AG04449 (cell line): ENCODE results near the gene RNF6.

Experiments
- CTCF ChIA-PET: fragments of 350-600 bp; formaldehyde crosslinking; extraction: SDS; loops from one replicate; lab custom pipeline; 2021; ENCODE audit warnings: antibody characterized with exemption; lab: Yijun Ruan, JAX
- POLR2A ChIA-PET: fragments of 400-600, 350-600 bp; formaldehyde crosslinking; extraction: SDS; loops from one replicate; lab custom pipeline; 2020; ENCODE audit warnings: antibody characterized with exemption, inconsistent platforms; lab: Yijun Ruan, JAX
- DNase-seq: peaks from one replicate; pipeline ENCODE4 v3.0.0-alpha.2; 2010; ENCODE audit warnings: low read depth, low spot score
- H3K4me3 ChIP-seq: 2 replicates; pipeline ENCODE4 v1.5.1; 2011; ENCODE audit warnings: low read depth, mild to moderate bottlenecking, control low read depth, low read length
- CTCF ChIP-seq: IDR thresholded peaks from one replicate; pipeline ENCODE4 v1.5.1; 2011; ENCODE audit warnings: mild to moderate bottlenecking, moderate library complexity, low read length, control low read depth, inconsistent platforms; ENCODE audit not compliant: insufficient read depth; ENCODE audit errors: missing control alignments

RNF6 gene

GRCh38 chr13:26221721-26222519 lies at the start of gene RNF6:
RNF6 (minus strand) TSS chr13:26222314; CDS start chr13:26219649, 2,665 bp downstream.
- POLR2A ChIA-PET, result interaction anchor here (0.6 to 2.0 kb wide), 11 partner anchors 9 to 275 kb away, joined by 3 to 7 read pairs (median 4); no protein-coding TSS in a partner anchor

DNA sequence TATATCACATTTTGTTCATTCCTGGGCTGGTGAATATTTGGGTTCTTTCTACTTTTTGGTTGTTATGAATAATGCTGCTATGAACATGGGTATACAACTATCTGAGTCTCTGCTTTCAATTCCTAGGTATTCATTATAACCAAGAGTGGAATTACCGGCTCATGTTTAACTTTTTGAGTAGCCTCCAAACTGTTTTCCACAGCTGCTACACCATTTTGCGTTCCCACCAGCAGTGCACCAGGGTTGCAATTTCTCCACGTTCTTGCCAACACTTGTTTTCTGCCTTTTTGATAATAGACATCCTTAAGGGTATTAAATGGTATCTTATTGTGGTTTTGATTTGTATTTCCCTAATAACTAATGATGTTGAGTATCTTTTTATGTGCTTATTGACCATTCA lies 48.6 kb upstream of the RNF6 start:
- POLR2A ChIA-PET, result no interaction called here

More at GRCh38 chr13:26221721-26222519, at the start of gene RNF6:
- H3K4me3 ChIP-seq, result peak within 1 kb of the TSS; percentile 90
- CTCF ChIA-PET, result interaction anchor here (1.1 to 2.5 kb wide), 6 partner anchors 14 to 476 kb away, joined by 3 to 10 read pairs (median 3); no protein-coding TSS in a partner anchor
- peak; percentile 96 for DNase-seq
- TF ChIP-seq CTCF, result no peak

DNA sequence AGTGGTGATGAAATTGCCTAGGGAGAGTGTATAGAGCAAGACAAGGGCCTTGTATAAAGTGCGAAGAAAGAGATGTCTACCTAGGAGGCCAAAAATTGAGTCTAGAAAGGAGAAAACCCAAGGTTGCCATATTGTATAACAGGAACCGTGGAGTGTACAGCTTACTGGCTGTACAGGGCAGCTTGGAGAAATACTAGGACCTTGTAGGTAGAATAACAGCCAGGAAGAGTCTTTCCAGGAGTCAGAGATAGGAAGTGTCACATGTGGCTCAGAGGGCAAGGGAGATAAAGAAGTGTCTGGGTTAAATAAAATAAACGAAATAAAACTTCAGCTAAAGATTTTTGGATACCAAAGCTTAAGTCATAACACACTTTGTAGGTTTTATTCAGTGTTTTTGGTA lies 44.2 kb upstream of the RNF6 start:
- ChIA-PET POLR2A (no interaction called here), CTCF (interaction anchor here (2.4 kb wide), 1 partner anchor 11 kb away, joined by 10 read pairs; no protein-coding TSS in a partner anchor)
- no peak for TF ChIP-seq CTCF
- no peak for DNase-seq
- H3K4me3 ChIP-seq, result no peak overlapping the region

More for the DNA sequence above, 48.6 kb upstream of the RNF6 start:
- DNase-seq, result no peak
- no peak for TF ChIP-seq CTCF
- CTCF ChIA-PET, result no interaction called here
- H3K4me3 ChIP-seq, result no peak overlapping the region

- no peak for TF ChIP-seq CTCF
- DNase-seq, result no peak
- ChIA-PET POLR2A (no interaction called here), CTCF (no interaction called here)
- no peak overlapping the region for H3K4me3 ChIP-seq
Measured at GRCh38 chr13:26262156-26262555, 40.0 kb upstream of the RNF6 start.

- POLR2A ChIA-PET, result no interaction called here
Measured at GRCh38 chr13:26259634-26260033, 37.5 kb upstream of the RNF6 start.

More at GRCh38 chr13:26259634-26260033, 37.5 kb upstream of the RNF6 start:
- CTCF ChIA-PET, result no interaction called here
- no peak for TF ChIP-seq CTCF
- no peak for DNase-seq
- no peak overlapping the region for H3K4me3 ChIP-seq
